Cardiac fibroblast (primary cell): ENCODE measurements around the gene RIN1.

Experiments
- DNase-seq, 2 donors: peaks; one replicate each; pipeline versions ENCODE4 v3.0.0 to v3.0.0-alpha.2; 2010; ENCODE audit warnings: low read depth in 2 of 2
- H3K4me3 ChIP-seq, 2 donors: replicated peaks in 1 of 2; 1 replicate in 1 of 2; 2 replicates in 1 of 2; pipeline ENCODE4 v1.5.1; 2011; ENCODE audit warnings: low read depth in 2 of 2, low read length in 2 of 2, mild to moderate bottlenecking in 2 of 2, moderate library complexity in 1 of 2
- TF ChIP-seq, protein P1 (sequence below): IDR thresholded peaks from one replicate; pipeline ENCODE4 v1.5.1; 2011; ENCODE audit warnings: low read depth, mild to moderate bottlenecking, low read length, inconsistent platforms

The RIN1 gene

GRCh38 chr11:66368484-66368883 is 32.2 kb upstream of the RIN1 start:
- TF ChIP-seq, protein P1, sequence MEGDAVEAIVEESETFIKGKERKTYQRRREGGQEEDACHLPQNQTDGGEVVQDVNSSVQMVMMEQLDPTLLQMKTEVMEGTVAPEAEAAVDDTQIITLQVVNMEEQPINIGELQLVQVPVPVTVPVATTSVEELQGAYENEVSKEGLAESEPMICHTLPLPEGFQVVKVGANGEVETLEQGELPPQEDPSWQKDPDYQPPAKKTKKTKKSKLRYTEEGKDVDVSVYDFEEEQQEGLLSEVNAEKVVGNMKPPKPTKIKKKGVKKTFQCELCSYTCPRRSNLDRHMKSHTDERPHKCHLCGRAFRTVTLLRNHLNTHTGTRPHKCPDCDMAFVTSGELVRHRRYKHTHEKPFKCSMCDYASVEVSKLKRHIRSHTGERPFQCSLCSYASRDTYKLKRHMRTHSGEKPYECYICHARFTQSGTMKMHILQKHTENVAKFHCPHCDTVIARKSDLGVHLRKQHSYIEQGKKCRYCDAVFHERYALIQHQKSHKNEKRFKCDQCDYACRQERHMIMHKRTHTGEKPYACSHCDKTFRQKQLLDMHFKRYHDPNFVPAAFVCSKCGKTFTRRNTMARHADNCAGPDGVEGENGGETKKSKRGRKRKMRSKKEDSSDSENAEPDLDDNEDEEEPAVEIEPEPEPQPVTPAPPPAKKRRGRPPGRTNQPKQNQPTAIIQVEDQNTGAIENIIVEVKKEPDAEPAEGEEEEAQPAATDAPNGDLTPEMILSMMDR, result no peak
- no peak for DNase-seq
- no peak overlapping the region for H3K4me3 ChIP-seq

- DNase-seq, result no peak
- no peak overlapping the region for H3K4me3 ChIP-seq
- TF ChIP-seq, protein P1, result no peak
Measured at GRCh38 chr11:66367561-66368312, 31.5 kb upstream of the RIN1 start.

DNA sequence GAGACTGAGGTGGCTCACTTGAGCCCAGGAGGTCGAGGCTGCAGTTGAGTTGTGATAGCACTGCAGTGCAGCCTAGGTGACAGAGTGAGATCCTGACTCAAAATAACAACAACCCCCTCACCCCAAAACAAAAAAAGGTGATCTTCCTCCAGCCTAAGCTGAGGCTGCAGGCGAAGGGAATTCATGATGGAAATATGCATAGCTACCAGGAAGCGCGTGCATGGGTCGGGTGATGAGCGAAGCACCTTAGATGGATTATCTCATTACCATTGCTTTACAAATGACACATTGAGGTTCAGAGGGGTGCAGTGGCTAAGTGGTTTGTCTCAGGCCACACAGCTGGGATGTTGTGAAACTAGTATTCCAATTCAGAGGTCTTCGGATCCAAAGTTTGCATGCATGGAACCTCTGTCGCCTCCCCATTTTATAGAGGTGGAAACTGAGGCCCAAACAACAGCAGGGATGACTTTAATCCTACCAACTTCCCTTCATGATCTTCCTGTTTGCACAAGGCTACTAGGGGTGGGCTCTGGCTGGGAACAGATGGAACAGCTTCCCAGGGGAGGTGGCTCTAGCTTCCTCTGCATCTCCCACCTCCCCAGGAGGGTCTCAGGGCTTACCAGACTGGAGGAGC is 30.7 kb upstream of the RIN1 start:
- no peak for DNase-seq
- TF ChIP-seq, protein P1, result no peak
- H3K4me3 ChIP-seq, result no peak overlapping the region

DNA sequence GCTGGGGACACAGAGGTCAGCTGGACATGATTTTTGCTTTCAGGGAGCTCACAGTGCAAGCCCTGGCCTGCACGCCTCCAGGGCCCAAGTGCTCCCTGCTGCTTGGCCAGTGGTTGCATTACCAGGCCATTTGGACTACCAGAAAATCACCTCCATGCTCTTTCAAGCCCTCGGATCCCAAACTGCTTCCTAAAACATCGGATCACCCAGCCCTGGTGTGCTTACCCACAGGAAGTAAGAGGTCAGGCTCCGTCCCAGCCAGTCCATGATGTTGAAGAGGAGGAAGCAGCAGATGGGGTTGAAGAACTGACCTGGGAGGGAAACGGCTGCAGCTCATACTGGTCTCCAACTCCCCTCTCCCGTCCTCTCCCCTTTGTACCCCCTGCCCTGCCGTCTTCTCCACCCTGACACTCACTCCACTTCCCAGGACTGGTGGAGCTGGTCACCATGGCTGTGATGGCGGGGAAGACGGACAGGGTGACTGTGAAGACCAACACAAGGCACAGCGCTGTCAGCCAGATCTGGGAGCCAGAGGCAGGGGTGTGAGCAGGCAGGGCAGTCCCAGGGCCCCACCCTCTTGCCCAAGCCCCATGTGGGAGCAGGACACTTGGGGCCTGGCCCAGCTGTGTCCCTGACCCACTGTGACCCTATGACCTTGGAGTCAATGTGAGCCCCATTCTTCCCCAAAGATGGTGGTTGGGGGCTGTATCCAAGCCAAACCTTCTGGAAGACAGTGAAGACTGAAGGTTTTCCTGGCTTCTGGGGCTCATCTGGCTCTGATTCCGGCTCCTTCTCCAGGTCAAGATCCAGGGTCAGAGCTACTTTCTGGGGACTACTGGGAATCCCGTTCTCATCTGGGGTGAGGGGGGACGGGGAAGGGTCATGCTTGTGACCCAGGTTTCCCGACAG is 29.7 kb upstream of the RIN1 start:
- H3K4me3 ChIP-seq, result no peak overlapping the region
- no peak for DNase-seq
- TF ChIP-seq, protein P1, result no peak

GRCh38 chr11:66365166-66365565 is 28.9 kb upstream of the RIN1 start:
- no peak overlapping the region for H3K4me3 ChIP-seq
- no peak for DNase-seq
- TF ChIP-seq, protein P1, result no peak

- H3K4me3 ChIP-seq, result no peak overlapping the region
- peak; percentile 20 to 37 for DNase-seq
- TF ChIP-seq, protein P1, result peak; percentile 77
Measured at GRCh38 chr11:66363805-66364535, 27.7 kb upstream of the RIN1 start.
